Thymus (tissue), 11 donors: ENCODE results near the gene CDK1. TPM values are rescaled to one million over a fixed set of nuclear protein-coding genes. Genes with fewer than 3 reads are reported as not detected.
A peak's percentile ranks its signal among the peaks of the same experiment; 100 is the strongest.

Experiments
- DNase-seq, 9 donors: peaks; one replicate each; pipeline ENCODE4 v3.0.0-alpha.2; 2013; ENCODE audit warnings: low spot score in 9 of 9, low read depth in 6 of 9, missing footprints in 1 of 9
- H3K27ac ChIP-seq, 2 donors: one replicate each; pipeline ENCODE4 v1.5.1; 2013; ENCODE audit warnings: control low read depth in 1 of 2, low read depth in 1 of 2, low read length in 1 of 2, mild to moderate bottlenecking in 1 of 2, moderate library complexity in 1 of 2
- H3K27me3 ChIP-seq, 2 donors: one replicate each; pipeline ENCODE4 v1.5.1; 2013; ENCODE audit warnings: low read length in 1 of 2; ENCODE audit not compliant: control insufficient read depth in 2 of 2, insufficient read depth in 1 of 2
- H3K36me3 ChIP-seq, 2 donors: one replicate each; pipeline ENCODE4 v1.5.1; 2013; ENCODE audit warnings: low read length in 1 of 2, mild to moderate bottlenecking in 1 of 2, moderate library complexity in 1 of 2; ENCODE audit not compliant: control insufficient read depth in 2 of 2, insufficient read depth in 2 of 2
- H3K4me1 ChIP-seq, 2 donors: one replicate each; pipeline ENCODE4 v1.5.1; 2013; ENCODE audit warnings: low read length in 2 of 2; ENCODE audit not compliant: control insufficient read depth in 2 of 2, insufficient read depth in 2 of 2
- H3K4me3 ChIP-seq, 2 donors: one replicate each; pipeline ENCODE4 v1.5.1; 2013; ENCODE audit warnings: low read length in 2 of 2, control low read depth in 1 of 2, mild to moderate bottlenecking in 1 of 2
- H3K9me3 ChIP-seq, 2 donors: one replicate each; pipeline ENCODE4 v1.5.1; 2013; ENCODE audit warnings: low read length in 1 of 2, mild to moderate bottlenecking in 1 of 2; ENCODE audit not compliant: control insufficient read depth in 2 of 2, insufficient read depth in 1 of 2
- WGBS: extraction: QIAGEN DNeasy Blood & Tissue Kit; methylation state at CpG from one replicate; pipeline ENCODE4 v1.1.7; 2013; 5-methylcytosine and 5-hydroxymethylcytosine counted together
- polyA plus RNA-seq: library from polyadenylated mRNA; stranded (reverse); fragments of 200-250 nt; gene quantifications from one replicate; pipeline ENCODE4 v1.2.3, GENCODE V29; 2013
- total RNA-seq: library from RNA; stranded (reverse); fragments of 120-200 nt; gene quantifications from one replicate; pipeline ENCODE4 v1.2.4, GENCODE V29; 2013
- donor health status: healthy.

Gene CDK1
- total and polyA plus RNA-seq, 2 donors = 11.4 to 133 TPM

GRCh38 chr10:60759181-60759580, 19.1 kb upstream of the CDK1 start:
- no peaks in the 10 kb centered on the region for H3K36me3 ChIP-seq
- H3K27me3 ChIP-seq = no peaks in the 10 kb centered on the region
- no peak for DNase-seq
- no peak overlapping the region for H3K4me3 ChIP-seq
- no peaks in the 10 kb centered on the region for H3K4me1 ChIP-seq
- WGBS = 97% methylated on average over 6 of the region's 6 CpGs
- H3K27ac ChIP-seq = no peak overlapping the region
- no peaks in the 10 kb centered on the region for H3K9me3 ChIP-seq

- no peak for DNase-seq
- Histone ChIP-seq H3K4me3 (no peak overlapping the region), H3K36me3 (no peaks in the 10 kb centered on the region), H3K27me3 (no peaks in the 10 kb centered on the region), H3K9me3 (no peaks in the 10 kb centered on the region), H3K4me1 (no peaks in the 10 kb centered on the region), H3K27ac (no peak overlapping the region)
These were observed 17.5 kb upstream of the CDK1 start for GRCh38 chr10:60760711-60761210.

- no peaks in the 10 kb centered on the region for H3K27me3 ChIP-seq
- no peaks in the 10 kb centered on the region for H3K9me3 ChIP-seq
- no peaks in the 10 kb centered on the region for H3K4me1 ChIP-seq
- H3K36me3 ChIP-seq = no peaks in the 10 kb centered on the region
- no peak for DNase-seq
- no peak overlapping the region for H3K4me3 ChIP-seq
- H3K27ac ChIP-seq = no peak overlapping the region
- WGBS = 95% methylated on average over 1 of the region's 1 CpG
These were observed 15.7 kb upstream of the CDK1 start for GRCh38 chr10:60762554-60762953.

- H3K4me1 ChIP-seq = no peaks in the 10 kb centered on the region
- no peak overlapping the region for H3K27ac ChIP-seq
- no peak overlapping the region for H3K4me3 ChIP-seq
- 85% methylated on average over 6 of the region's 6 CpGs for WGBS
- DNase-seq = no peak
- H3K9me3 ChIP-seq = no peaks in the 10 kb centered on the region
- H3K36me3 ChIP-seq = no peaks in the 10 kb centered on the region
- no peaks in the 10 kb centered on the region for H3K27me3 ChIP-seq
These were observed 10.9 kb upstream of the CDK1 start for GRCh38 chr10:60767424-60767823.

GRCh38 chr10:60769406-60769805, 8.9 kb upstream of the CDK1 start:
- Histone ChIP-seq H3K36me3 (no peaks in the 10 kb centered on the region), H3K4me3 (no peak overlapping the region), H3K9me3 (no peaks in the 10 kb centered on the region), H3K4me1 (no peaks in the 10 kb centered on the region), H3K27ac (no peak overlapping the region), H3K27me3 (no peaks in the 10 kb centered on the region)
- WGBS = 54% methylated on average over 2 of the region's 2 CpGs
- DNase-seq = no peak

GRCh38 chr10:60777696-60778213, 523 bp upstream of the CDK1 start:
- H3K4me3 ChIP-seq = peak overlapping the region; percentile 58 to 79
- whole genome bisulfite sequencing = 47% methylated on average over 9 of the region's 9 CpGs
- H3K4me1 ChIP-seq = peaks cover 2 to 5% of the 10 kb centered on the region in 2 donors
- DNase-seq = no peak
- no peaks in the 10 kb centered on the region for H3K9me3 ChIP-seq
- H3K36me3 ChIP-seq = peaks cover 0 to 3% of the 10 kb centered on the region in 2 donors
- no peaks in the 10 kb centered on the region for H3K27me3 ChIP-seq
- no peak overlapping the region for H3K27ac ChIP-seq

GRCh38 chr10:60778971-60779796, 906 bp downstream of the CDK1 start:
- peak in 6 of 9 donors; percentile 13 to 73 (median 29) for DNase-seq
- H3K4me1 ChIP-seq = peaks cover 2 to 5% of the 10 kb centered on the region in 2 donors
- WGBS = 7% methylated on average over 17 of the region's 17 CpGs
- peak overlapping the region; percentile 58 to 79 for H3K4me3 ChIP-seq
- H3K36me3 ChIP-seq = peaks cover 0 to 11% of the 10 kb centered on the region in 2 donors
- H3K27me3 ChIP-seq = no peaks in the 10 kb centered on the region
- H3K27ac ChIP-seq = peak overlapping the region; percentile 15 to 84
- H3K9me3 ChIP-seq = no peaks in the 10 kb centered on the region

GRCh38 chr10:60781661-60782060, 3.4 kb downstream of the CDK1 start:
- no peak overlapping the region for H3K27ac ChIP-seq
- H3K36me3 ChIP-seq = peaks cover 0 to 30% of the 10 kb centered on the region in 2 donors
- no peak for DNase-seq

GRCh38 chr10:60784641-60785040, 6.4 kb downstream of the CDK1 start:
- Histone ChIP-seq H3K4me3 (no peak overlapping the region), H3K27ac (no peak overlapping the region), H3K36me3 (peaks cover 0 to 47% of the 10 kb centered on the region in 2 donors), H3K4me1 (no peaks in the 10 kb centered on the region), H3K27me3 (no peaks in the 10 kb centered on the region), H3K9me3 (no peaks in the 10 kb centered on the region)
- 95% methylated on average over 3 of the region's 3 CpGs for WGBS
- DNase-seq = no peak

More at GRCh38 chr10:60781661-60782060, 3.4 kb downstream of the CDK1 start:
- Histone ChIP-seq H3K27me3 (no peaks in the 10 kb centered on the region), H3K9me3 (no peaks in the 10 kb centered on the region), H3K4me3 (no peak overlapping the region), H3K4me1 (peaks cover 2 to 5% of the 10 kb centered on the region in 2 donors)
